Keratinocyte (primary cell): ENCODE results near the gene VAT1L. TPM values are rescaled to one million over a fixed set of nuclear protein-coding genes. Genes with fewer than 3 reads are reported as not detected.

Experiments
- DNase-seq: peaks from one replicate; pipeline ENCODE4 v3.0.0-alpha.2; 2011; ENCODE audit warnings: low read depth, missing footprints, low spot score
- FAIRE-seq: peaks from 2 replicates; lab custom pipeline; 2011; peaks lifted over from hg19 to GRCh38; lab: Jason Lieb, UNC
- H2AFZ ChIP-seq: 2 replicates; pipeline ENCODE4 v1.6.0; 2012; ENCODE audit warnings: low read length, control low read depth, inconsistent platforms; ENCODE audit not compliant: control insufficient read depth
- H3K27ac ChIP-seq: 2 replicates; pipeline ENCODE4 v1.5.1; 2011; ENCODE audit warnings: low read length; ENCODE audit not compliant: control insufficient read depth, insufficient read depth
- H3K27me3 ChIP-seq: 3 replicates; pipeline ENCODE4 v1.6.0; 2011; ENCODE audit warnings: low read length; ENCODE audit not compliant: control insufficient read depth, insufficient read depth; ENCODE audit errors: extremely low read depth
- H3K36me3 ChIP-seq, 2 experiments: 2 replicates in 1 of 2; 3 replicates in 1 of 2; pipeline ENCODE4 v1.5.1; 2011; ENCODE audit warnings: low read length in 2 of 2, mild to moderate bottlenecking in 1 of 2; ENCODE audit not compliant: control insufficient read depth in 2 of 2, insufficient read depth in 2 of 2; ENCODE audit errors: extremely low read depth in 1 of 2
- H3K4me1 ChIP-seq: 3 replicates; pipeline ENCODE4 v1.5.1; 2011; ENCODE audit warnings: low read length; ENCODE audit not compliant: control insufficient read depth, insufficient read depth; ENCODE audit errors: extremely low read depth
- H3K4me2 ChIP-seq: 3 replicates; pipeline ENCODE4 v1.6.0; 2011; ENCODE audit warnings: low read depth, low read length; ENCODE audit not compliant: control insufficient read depth, insufficient read depth; ENCODE audit errors: extremely low read depth
- H3K4me3 ChIP-seq, 3 experiments: fragments of 200-600 bp in 1 of 3; sonication (generic) in 1 of 3; 2 replicates in 2 of 3; 3 replicates in 1 of 3; pipeline ENCODE4 v1.5.1; 2011 to 2016; ENCODE audit warnings: low read length in 3 of 3, mild to moderate bottlenecking in 3 of 3, control low read depth in 2 of 3, inconsistent platforms in 1 of 3, low read depth in 1 of 3, mixed read lengths in 1 of 3, mixed run types in 1 of 3, moderate library complexity in 1 of 3; ENCODE audit not compliant: control insufficient read depth in 2 of 3, insufficient read depth in 2 of 3; ENCODE audit errors: extremely low read depth in 1 of 3
- H3K79me2 ChIP-seq: 2 replicates; pipeline ENCODE4 v1.6.0; 2012; ENCODE audit warnings: low read length; ENCODE audit not compliant: control insufficient read depth, insufficient read depth
- H3K9ac ChIP-seq: 3 replicates; pipeline ENCODE4 v1.6.0; 2011; ENCODE audit warnings: low read length; ENCODE audit not compliant: control insufficient read depth, insufficient read depth; ENCODE audit errors: extremely low read depth
- H3K9me1 ChIP-seq: 3 replicates; pipeline ENCODE4 v1.6.0; 2011; ENCODE audit warnings: low read length; ENCODE audit not compliant: control insufficient read depth, insufficient read depth; ENCODE audit errors: extremely low read depth
- H3K9me3 ChIP-seq: 2 replicates; pipeline ENCODE4 v1.5.1; 2012; ENCODE audit warnings: low read depth, low read length; ENCODE audit not compliant: control insufficient read depth
- H4K20me1 ChIP-seq: 3 replicates; pipeline ENCODE4 v1.6.0; 2011; ENCODE audit warnings: low read length; ENCODE audit not compliant: control insufficient read depth, insufficient read depth; ENCODE audit errors: extremely low read depth
- CTCF ChIP-seq, 3 experiments: IDR thresholded peaks in 1 of 3; conservative IDR thresholded peaks in 1 of 3; optimal IDR thresholded peaks in 1 of 3; 2 replicates in 2 of 3; 3 replicates in 1 of 3; pipeline versions ENCODE3 to v1.5.1; 2011; ENCODE audit warnings: low read length in 3 of 3, mild to moderate bottlenecking in 3 of 3, moderate library complexity in 2 of 3, control low read depth in 1 of 3, inconsistent platforms in 1 of 3; ENCODE audit not compliant: insufficient read depth in 2 of 3; ENCODE audit errors: extremely low read depth in 1 of 3
- EZH2 ChIP-seq: IDR thresholded peaks from one replicate; pipeline ENCODE4 v1.6.1; 2012; ENCODE audit warnings: inconsistent platforms, mild to moderate bottlenecking, low read length, moderate library complexity
- dilution Hi-C: fragments of 300-500 bp; cut with MboI; formaldehyde crosslinking; loops from one replicate; pipeline ENCODE4 v1.7.0; 2020; ENCODE audit warnings: low sequenced_read_pairs; ENCODE audit not compliant: extremely low pct_ligation_motif_present
- polyA plus RNA-seq, 5 experiments: library from polyadenylated mRNA; depleted of rRNA in 3 of 5; stranded (reverse) in 3 of 5; stranded (forward) in 1 of 5; unstranded in 1 of 5; fragments of >200 nt; gene quantifications; 1 replicate in 1 of 5; 2 replicates in 3 of 5; 3 replicates in 1 of 5; pipeline versions ENCODE4 v1.2.1 to v1.2.3, GENCODE V29; 2011 to 2012; ENCODE audit warnings: missing spikeins in 2 of 5, low read depth in 1 of 5, low replicate concordance in 1 of 5

The VAT1L gene
- polyA plus RNA-seq, 1 donor (not counting 4 experiments of a cell fraction or from before 2014, with no cell fraction given) = not detected

GRCh38 chr16:77967054-77967904 is 178.9 kb downstream of the VAT1L start:
- H3K9ac ChIP-seq = no peak overlapping the region
- no peak overlapping the region for H3K4me2 ChIP-seq
- DNase-seq (no peak), FAIRE-seq (no peak)
- H3K9me3 ChIP-seq = no peaks in the 10 kb centered on the region
- no peaks in the 10 kb centered on the region for H4K20me1 ChIP-seq
- no peaks in the 10 kb centered on the region for H3K27me3 ChIP-seq
- H3K79me2 ChIP-seq = no peaks in the 10 kb centered on the region
- dilution Hi-C loops = no loop called here
- no peaks in the 10 kb centered on the region for H3K36me3 ChIP-seq
- H3K9me1 ChIP-seq = no peaks in the 10 kb centered on the region
- TF ChIP-seq CTCF (optimal IDR thresholded peaks at IDR 0.05 in 1 of 3, IDR thresholded peaks at IDR 0.05 in 1 of 3, conservative IDR thresholded peaks at IDR 0.05 in 1 of 3; ENCODE audit: extremely low read depth in 1 of 3, insufficient read depth in 2 of 3, low read length in 3 of 3) = no peak
- TF ChIP-seq EZH2 = no peak
- H2AFZ ChIP-seq = no peak overlapping the region
- H3K27ac ChIP-seq = no peak overlapping the region
- no peaks in the 10 kb centered on the region for H3K4me1 ChIP-seq
- H3K4me3 ChIP-seq = no peak overlapping the region

GRCh38 chr16:77969861-77970260 is 181.5 kb downstream of the VAT1L start:
- Histone ChIP-seq H3K9ac (no peak overlapping the region), H3K4me2 (no peak overlapping the region)

More at GRCh38 chr16:77969861-77970260, 181.5 kb downstream of the VAT1L start:
- Histone ChIP-seq H3K27me3 (no peaks in the 10 kb centered on the region), H2AFZ (no peak overlapping the region), H3K9me1 (no peaks in the 10 kb centered on the region), H3K4me1 (no peaks in the 10 kb centered on the region), H3K27ac (no peak overlapping the region), H3K36me3 (no peaks in the 10 kb centered on the region), H4K20me1 (no peaks in the 10 kb centered on the region), H3K9me3 (no peaks in the 10 kb centered on the region), H3K79me2 (no peaks in the 10 kb centered on the region), H3K4me3 (no peak overlapping the region)
- dilution Hi-C loops = no loop called here
- no peak for FAIRE-seq
- no peak for TF ChIP-seq EZH2
- TF ChIP-seq CTCF (optimal IDR thresholded peaks at IDR 0.05 in 1 of 3, IDR thresholded peaks at IDR 0.05 in 1 of 3, conservative IDR thresholded peaks at IDR 0.05 in 1 of 3; ENCODE audit: extremely low read depth in 1 of 3, insufficient read depth in 2 of 3, low read length in 3 of 3) = no peak
- DNase-seq = no peak
